ENCODE data around the gene ALDH1L1. TPM values are rescaled to one million over a fixed set of nuclear protein-coding genes. Genes with fewer than 3 reads are reported as not detected.

ALDH1L1 gene
- total RNA-seq, 4 donors from 2014 or later = 19.2 to 39.9 (median 25.9) TPM

- Histone ChIP-seq H3K27me3 (no peaks in the 10 kb centered on the region), H3K4me1 (peaks cover 0 to 13% (median 3%) of the 10 kb centered on the region in 4 donors), H3K36me3 (no peaks in the 10 kb centered on the region), H3K27ac (replicated peaks in 1 of 4) (no peak overlapping the region), H3K4me3 (no peak overlapping the region), H3K9me3 (no peaks in the 10 kb centered on the region)
- 78% methylated on average over 4 of the region's 4 CpGs for WGBS
- TF ChIP-seq, protein P1, sequence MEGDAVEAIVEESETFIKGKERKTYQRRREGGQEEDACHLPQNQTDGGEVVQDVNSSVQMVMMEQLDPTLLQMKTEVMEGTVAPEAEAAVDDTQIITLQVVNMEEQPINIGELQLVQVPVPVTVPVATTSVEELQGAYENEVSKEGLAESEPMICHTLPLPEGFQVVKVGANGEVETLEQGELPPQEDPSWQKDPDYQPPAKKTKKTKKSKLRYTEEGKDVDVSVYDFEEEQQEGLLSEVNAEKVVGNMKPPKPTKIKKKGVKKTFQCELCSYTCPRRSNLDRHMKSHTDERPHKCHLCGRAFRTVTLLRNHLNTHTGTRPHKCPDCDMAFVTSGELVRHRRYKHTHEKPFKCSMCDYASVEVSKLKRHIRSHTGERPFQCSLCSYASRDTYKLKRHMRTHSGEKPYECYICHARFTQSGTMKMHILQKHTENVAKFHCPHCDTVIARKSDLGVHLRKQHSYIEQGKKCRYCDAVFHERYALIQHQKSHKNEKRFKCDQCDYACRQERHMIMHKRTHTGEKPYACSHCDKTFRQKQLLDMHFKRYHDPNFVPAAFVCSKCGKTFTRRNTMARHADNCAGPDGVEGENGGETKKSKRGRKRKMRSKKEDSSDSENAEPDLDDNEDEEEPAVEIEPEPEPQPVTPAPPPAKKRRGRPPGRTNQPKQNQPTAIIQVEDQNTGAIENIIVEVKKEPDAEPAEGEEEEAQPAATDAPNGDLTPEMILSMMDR (IDR thresholded peaks at IDR 0.05) = no peak
- TF ChIP-seq POLR2A (IDR thresholded peaks at IDR 0.05; ENCODE audit: low read depth) = no peak
- no peak for TF ChIP-seq EP300 (IDR thresholded peaks at IDR 0.05)
- no peak for TF ChIP-seq POLR2AphosphoS5 (IDR thresholded peaks at IDR 0.05)
- intact Hi-C loops (cut with DNase I) = no loop called here
- no peak for DNase-seq (ENCODE audit: extremely low spot score)
These were observed 22.3 kb upstream of the ALDH1L1 start for GRCh38 chr3:126202680-126203079.

DNA sequence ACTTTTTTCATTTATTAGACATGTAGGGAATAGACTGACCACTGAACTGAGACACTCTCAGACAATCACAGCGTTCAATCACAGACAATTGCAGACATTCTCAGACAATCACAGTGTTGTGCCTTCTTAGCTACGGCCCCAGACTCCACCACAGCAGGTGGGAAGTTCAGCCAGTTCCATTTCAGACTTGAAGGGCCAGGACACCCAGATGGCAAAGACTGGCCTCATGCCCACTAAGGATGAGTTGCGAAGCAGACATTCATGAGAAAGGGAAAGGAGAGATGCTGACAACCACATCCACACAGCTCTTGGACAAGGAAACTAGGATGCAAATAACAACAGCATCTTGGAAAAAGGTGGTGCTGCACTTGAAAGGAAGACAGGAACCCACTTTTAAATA lies 21.9 kb upstream of the ALDH1L1 start:
- no peak overlapping the region for H3K27ac ChIP-seq (replicated peaks in 1 of 4)
- no peak overlapping the region for H3K4me3 ChIP-seq
- H3K9me3 ChIP-seq = no peaks in the 10 kb centered on the region
- H3K36me3 ChIP-seq = no peaks in the 10 kb centered on the region
- peaks cover 0 to 15% (median 3%) of the 10 kb centered on the region in 4 donors for H3K4me1 ChIP-seq
- no peaks in the 10 kb centered on the region for H3K27me3 ChIP-seq
- TF ChIP-seq POLR2A (IDR thresholded peaks at IDR 0.05; ENCODE audit: low read depth) = no peak
- TF ChIP-seq EP300 (IDR thresholded peaks at IDR 0.05) = no peak
- TF ChIP-seq, protein P1 (IDR thresholded peaks at IDR 0.05) = no peak
- TF ChIP-seq POLR2AphosphoS5 (IDR thresholded peaks at IDR 0.05) = no peak
- peak; percentile 42 for DNase-seq (ENCODE audit: extremely low spot score)
- 73% methylated on average over 3 of the region's 3 CpGs for WGBS
- intact Hi-C loops (cut with DNase I) = no loop called here

GRCh38 chr3:126201168-126201567 lies 20.8 kb upstream of the ALDH1L1 start:
- Histone ChIP-seq H3K4me1 (peaks cover 0 to 15% (median 3%) of the 10 kb centered on the region in 4 donors), H3K27me3 (no peaks in the 10 kb centered on the region), H3K27ac (replicated peaks in 1 of 4) (no peak overlapping the region), H3K36me3 (no peaks in the 10 kb centered on the region), H3K4me3 (no peak overlapping the region), H3K9me3 (no peaks in the 10 kb centered on the region)
- no peak for TF ChIP-seq POLR2AphosphoS5 (IDR thresholded peaks at IDR 0.05)
- TF ChIP-seq EP300 (IDR thresholded peaks at IDR 0.05) = no peak
- no peak for TF ChIP-seq POLR2A (IDR thresholded peaks at IDR 0.05; ENCODE audit: low read depth)
- TF ChIP-seq, protein P1 (IDR thresholded peaks at IDR 0.05) = no peak
- 51% methylated on average over 3 of the region's 3 CpGs for WGBS
- intact Hi-C loops (cut with DNase I) = no loop called here
- peak; percentile 10 for DNase-seq (ENCODE audit: extremely low spot score)

DNA sequence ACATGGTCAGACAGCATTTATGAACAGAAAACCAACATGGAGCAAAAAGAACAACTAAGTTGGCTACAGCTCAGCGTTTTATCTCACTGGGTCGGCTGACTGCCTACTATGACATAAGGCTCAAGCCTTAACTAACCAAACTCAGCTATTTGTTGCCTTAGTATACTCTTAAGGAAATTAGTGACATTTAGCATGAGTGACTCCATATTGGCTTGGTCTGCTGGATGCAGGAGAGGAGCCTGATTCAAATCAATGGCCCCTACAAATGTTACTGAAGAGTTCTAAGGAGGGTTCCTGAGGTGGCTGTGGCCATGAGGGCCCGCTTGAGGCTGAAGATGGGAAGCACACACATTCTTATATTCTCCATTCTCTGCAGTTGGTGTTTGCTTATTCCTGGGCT lies 20.1 kb upstream of the ALDH1L1 start:
- no peak for TF ChIP-seq POLR2A (IDR thresholded peaks at IDR 0.05; ENCODE audit: low read depth)
- TF ChIP-seq EP300 (IDR thresholded peaks at IDR 0.05) = no peak
- TF ChIP-seq, protein P1 (IDR thresholded peaks at IDR 0.05) = no peak
- no peak for TF ChIP-seq POLR2AphosphoS5 (IDR thresholded peaks at IDR 0.05)
- intact Hi-C loops (cut with DNase I) = no loop called here
- no peaks in the 10 kb centered on the region for H3K36me3 ChIP-seq
- H3K27me3 ChIP-seq = no peaks in the 10 kb centered on the region
- H3K4me3 ChIP-seq = no peak overlapping the region
- H3K27ac ChIP-seq (replicated peaks in 1 of 4) = no peak overlapping the region
- 75% methylated on average over 3 of the region's 3 CpGs for WGBS
- no peaks in the 10 kb centered on the region for H3K9me3 ChIP-seq
- DNase-seq (ENCODE audit: extremely low spot score) = peak; percentile 39
- peaks cover 0 to 11% (median 3%) of the 10 kb centered on the region in 4 donors for H3K4me1 ChIP-seq

DNA sequence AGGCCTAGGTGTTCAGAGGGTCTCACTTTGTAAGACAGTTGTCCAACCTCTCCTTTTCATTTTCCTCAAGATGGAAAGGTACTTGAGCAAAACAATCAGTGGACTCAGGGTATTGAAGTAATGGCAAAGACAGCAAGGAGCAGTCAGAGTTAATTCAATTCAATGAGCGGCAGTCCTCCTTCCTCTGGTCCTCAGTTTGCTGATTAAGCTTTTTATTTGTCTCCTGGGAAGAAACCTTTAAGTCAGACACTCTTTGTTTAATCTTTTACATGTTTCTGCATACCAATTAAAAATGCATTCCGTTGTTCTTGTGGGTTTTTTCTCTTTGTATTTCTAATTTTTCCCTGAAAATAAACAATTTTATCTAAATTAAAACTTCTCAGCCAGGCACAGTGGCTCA lies 18.9 kb upstream of the ALDH1L1 start:
- peaks cover 0 to 11% (median 3%) of the 10 kb centered on the region in 4 donors for H3K4me1 ChIP-seq
- TF ChIP-seq POLR2AphosphoS5 (IDR thresholded peaks at IDR 0.05) (no peak), POLR2A (IDR thresholded peaks at IDR 0.05; ENCODE audit: low read depth) (no peak), EP300 (IDR thresholded peaks at IDR 0.05) (no peak)
- TF ChIP-seq, protein P1 (IDR thresholded peaks at IDR 0.05) = no peak
- H3K4me3 ChIP-seq = no peak overlapping the region
- no peaks in the 10 kb centered on the region for H3K27me3 ChIP-seq
- no peaks in the 10 kb centered on the region for H3K9me3 ChIP-seq
- intact Hi-C loops (cut with DNase I) = loop anchor here (2.0 kb wide), 1 partner anchor 66 kb away; no protein-coding TSS in a partner anchor
- no peaks in the 10 kb centered on the region for H3K36me3 ChIP-seq
- peak; percentile 39 for DNase-seq (ENCODE audit: extremely low spot score)
- 79% methylated on average over 2 of the region's 2 CpGs for WGBS
- H3K27ac ChIP-seq (replicated peaks in 1 of 4) = no peak overlapping the region
